HepG2 (cell line): Measurements from ENCODE around the gene FBXW5. TPM values are rescaled to one million over a fixed set of nuclear protein-coding genes. Genes with fewer than 3 reads are reported as not detected.

Source experiments
- ARID4A ChIP-seq: sonication (generic); formaldehyde crosslinking; IDR thresholded peaks from 2 replicates; pipeline ENCODE4 v1.5.0; 2020; ENCODE audit warnings: mild to moderate bottlenecking, missing genetic modification reagents, borderline replicate concordance
- CENPBD1 ChIP-seq: sonication (generic); formaldehyde crosslinking; IDR thresholded peaks from 2 replicates; pipeline ENCODE4 v1.8.0; 2022; ENCODE audit warnings: missing genetic modification reagents, low read depth, mild to moderate bottlenecking, borderline replicate concordance
- CERS6 ChIP-seq: sonication (generic); formaldehyde crosslinking; IDR thresholded peaks from 2 replicates; pipeline ENCODE4 v1.5.0; 2020; ENCODE audit warnings: missing genetic modification reagents
- CREBL2 ChIP-seq: sonication (generic); formaldehyde crosslinking; IDR thresholded peaks from 2 replicates; pipeline ENCODE4 v1.8.1; 2023; ENCODE audit warnings: missing genetic modification reagents, mild to moderate bottlenecking, borderline replicate concordance
- JUNB ChIP-seq: sonication (generic); formaldehyde crosslinking; IDR thresholded peaks from 2 replicates; pipeline ENCODE4 v1.8.0; 2022; ENCODE audit warnings: missing genetic modification reagents, mild to moderate bottlenecking, borderline replicate concordance
- KLF6 ChIP-seq: IDR thresholded peaks from 2 replicates; pipeline ENCODE4 v1.8.0; 2016; ENCODE audit warnings: missing biosample characterization, missing genetic modification reagents
- MEIS2 ChIP-seq: sonication (generic); formaldehyde crosslinking; IDR thresholded peaks from 2 replicates; pipeline ENCODE4 v1.9.0; 2021; ENCODE audit warnings: mild to moderate bottlenecking, missing genetic modification reagents
- RFXAP ChIP-seq: sonication (generic); formaldehyde crosslinking; IDR thresholded peaks from 2 replicates; pipeline ENCODE4 v1.4.0; 2020; ENCODE audit warnings: missing genetic modification reagents, borderline replicate concordance
- ZBTB7A ChIP-seq: sonication (generic); formaldehyde crosslinking; IDR thresholded peaks from 2 replicates; pipeline ENCODE4 v1.8.0; 2022; ENCODE audit warnings: mild to moderate bottlenecking, missing genetic modification reagents
- ZC3H13 ChIP-seq: sonication (generic); formaldehyde crosslinking; IDR thresholded peaks from 2 replicates; pipeline ENCODE4 v1.8.1; 2023; ENCODE audit warnings: mild to moderate bottlenecking, missing genetic modification reagents, moderate library complexity
- ZKSCAN1 ChIP-seq: fragments of 150-350 bp; IDR thresholded peaks from 2 replicates; pipeline ENCODE4 v1.6.1; 2014; ENCODE audit warnings: low read length
- ZNF274 ChIP-seq: sonication (generic); formaldehyde crosslinking; IDR thresholded peaks from 2 replicates; pipeline ENCODE4 v1.5.1; 2020; ENCODE audit warnings: mild to moderate bottlenecking, missing genetic modification reagents
- ZNF318 ChIP-seq: sonication (generic); formaldehyde crosslinking; IDR thresholded peaks from 2 replicates; pipeline ENCODE4 v1.4.0; 2020; ENCODE audit warnings: mild to moderate bottlenecking, missing genetic modification reagents
- ZNF441 ChIP-seq: sonication (generic); formaldehyde crosslinking; IDR thresholded peaks from 2 replicates; pipeline ENCODE4 v1.7.0; 2021; ENCODE audit warnings: missing genetic modification reagents, borderline replicate concordance
- polyA plus RNA-seq, 8 experiments: library from polyadenylated mRNA; depleted of rRNA in 3 of 8; stranded (reverse) in 7 of 8; unstranded in 1 of 8; fragments of >200 nt; fragmentation: Illumina TruSeq in 4 of 8; extraction: Trizol in 4 of 8; gene quantifications; 2 replicates each; pipeline versions ENCODE4 v1.2.1 to v1.2.3, GENCODE V29; 2011 to 2016; ENCODE audit warnings: low read depth in 4 of 8, missing spikeins in 1 of 8, mixed read lengths in 1 of 8; ENCODE audit not compliant: insufficient read depth in 1 of 8
- total RNA-seq, 5 experiments: library from RNA; depleted of rRNA; stranded (reverse); fragments of >200 nt; fragmentation: Illumina TruSeq; extraction: Trizol; gene quantifications; 2 replicates each; pipeline ENCODE4 v1.2.3, GENCODE V29; 2016; ENCODE audit warnings: low read depth in 1 of 5

Gene FBXW5
- total and polyA plus RNA-seq, 2 of the 13 experiments (the other 11 are each of a cell fraction or from before 2014, with no cell fraction given) = 52.0 to 60.4 TPM

GRCh38 chr9:136991993-136992818, 47.7 kb upstream of the FBXW5 start, which contains the start of gene PAXX (continued):
- TF ChIP-seq CERS6 (CRISPR knock-in tag) = no peak
- TF ChIP-seq ARID4A (CRISPR knock-in tag) = peak; percentile 68
- peak; percentile 49; the same call in 1 of the 2 replicates for TF ChIP-seq CREBL2 (CRISPR knock-in tag)
- TF ChIP-seq ZBTB7A (CRISPR knock-in tag) = no peak
- TF ChIP-seq JUNB = no peak
- no peak for TF ChIP-seq ZNF318
- peak; percentile 62; the same call in 1 of the 2 replicates for TF ChIP-seq ZNF441 (CRISPR knock-in tag)
- TF ChIP-seq ZC3H13 (CRISPR knock-in tag) = peak; percentile 61; the same call in 1 of the 2 replicates
- peak; percentile 66; the same call in 1 of the 2 replicates for TF ChIP-seq RFXAP (CRISPR knock-in tag)
- peak; percentile 90 for TF ChIP-seq ZNF274 (CRISPR knock-in tag)
- no peak; the same call in 1 of the 2 replicates for TF ChIP-seq MEIS2 (CRISPR knock-in tag)
- TF ChIP-seq CENPBD1 = no peak
- TF ChIP-seq KLF6 = peak; percentile 51; the same call in 1 of the 2 replicates
- no peak for TF ChIP-seq ZKSCAN1
